Spleen (tissue), 7 donors: Measurements from ENCODE around the gene OPTN.

Experiments
- CTCF ChIP-seq, 11 experiments: fragments of 200-600 bp in 7 of 11; fragments of 450-650 bp in 4 of 11; sonication (generic) in 4 of 11; IDR thresholded peaks in 8 of 11; conservative IDR thresholded peaks in 3 of 11; 1 replicate in 7 of 11; 2 replicates in 4 of 11; pipeline versions ENCODE4 v1.4.0 to v1.8.0; 2016 to 2021; ENCODE audit warnings: antibody characterized with exemption in 11 of 11, inconsistent platforms in 4 of 11, mild to moderate bottlenecking in 1 of 11
- POLR2A ChIP-seq, 3 donors: fragments of 450-650 bp; IDR thresholded peaks; one replicate each; pipeline ENCODE4 v1.5.1; 2017; ENCODE audit warnings: antibody characterized with exemption in 3 of 3, mild to moderate bottlenecking in 1 of 3
- POLR2AphosphoS5 ChIP-seq, 3 donors: sonication (generic); formaldehyde crosslinking; IDR thresholded peaks; one replicate each; pipeline ENCODE4 v1.5.1; 2017; ENCODE audit warnings: antibody characterized with exemption in 3 of 3
- donor health status: DM: no; HTN: no; CAD: no; lungs with moderate emphysema.
- donor health status: DM: no; HTN: no; CAD: no.
- donor health status: DM: no; HTN: no; CAD: no.

GRCh38 chr10:13168781-13169180 lies 68.8 kb downstream of the OPTN start:
- no peak for TF ChIP-seq CTCF (IDR thresholded peaks at IDR 0.05 in 8 of 11, conservative IDR thresholded peaks at IDR 0.05 in 3 of 11)
- no peak for TF ChIP-seq POLR2A (IDR thresholded peaks at IDR 0.05)
- no peak for TF ChIP-seq POLR2AphosphoS5 (IDR thresholded peaks at IDR 0.05)
